GM19452 (cell line): ENCODE data around the gene TMC8.

Experiments
- ATAC-seq: cut with Tn5 transposase; IDR thresholded peaks from one replicate; pipeline ENCODE4 v1.9.1; 2021; ENCODE audit not compliant: unreplicated experiment

The TMC8 gene

DNA sequence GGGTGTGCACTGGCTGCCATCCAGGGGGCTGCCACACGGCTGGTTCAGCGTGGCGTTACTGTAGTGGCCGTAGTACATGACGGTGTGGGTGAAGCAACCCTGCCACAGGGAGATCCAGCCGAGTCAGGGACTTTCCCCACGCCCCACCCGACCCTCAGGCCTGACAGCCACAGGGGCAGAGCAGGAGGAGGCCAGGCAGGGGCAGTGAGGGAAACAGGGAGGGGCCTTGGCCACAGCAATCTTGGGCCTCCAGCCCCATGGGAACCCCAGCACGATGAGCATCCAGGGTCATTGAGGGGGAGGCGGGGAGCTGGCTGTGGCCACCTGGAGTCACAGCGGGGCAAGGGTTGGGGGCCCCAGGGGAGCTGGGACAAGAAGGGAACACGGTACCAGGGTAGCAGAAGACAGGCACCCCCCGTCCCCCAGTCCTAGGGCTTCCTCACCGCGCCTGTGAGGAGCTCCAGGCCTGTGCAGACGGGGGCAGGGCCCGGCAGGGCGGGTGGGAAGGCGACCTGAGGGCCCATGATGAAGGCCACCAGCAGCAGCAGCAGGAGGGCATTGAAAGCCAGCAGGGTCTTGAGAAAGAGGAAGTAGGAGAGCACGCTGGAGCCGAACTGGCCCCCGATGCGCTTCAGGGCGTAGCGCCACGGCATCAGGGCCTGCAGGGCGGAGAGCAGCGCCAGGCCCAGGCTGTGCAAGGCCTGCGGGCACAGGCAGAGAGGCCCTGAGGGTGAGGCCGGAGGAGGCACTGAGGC, 6.3 kb upstream of the TMC8 start:
- no peak for ATAC-seq

DNA sequence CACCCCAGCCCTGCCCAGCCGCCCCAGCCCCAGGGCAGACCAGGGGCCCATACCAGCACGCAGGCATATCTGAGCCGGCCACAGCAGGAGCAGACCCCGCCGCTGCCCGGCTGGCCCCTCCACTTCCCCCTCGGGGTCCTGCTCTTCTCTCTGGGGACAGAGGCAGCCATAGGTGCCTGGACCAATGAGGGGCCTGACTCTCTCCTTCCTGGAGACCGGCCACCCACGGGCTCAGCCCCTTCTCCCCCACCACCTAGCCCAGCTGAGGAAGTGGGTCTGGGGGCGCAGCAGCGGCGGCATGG, 5.8 kb upstream of the TMC8 start:
- ATAC-seq, result no peak

DNA sequence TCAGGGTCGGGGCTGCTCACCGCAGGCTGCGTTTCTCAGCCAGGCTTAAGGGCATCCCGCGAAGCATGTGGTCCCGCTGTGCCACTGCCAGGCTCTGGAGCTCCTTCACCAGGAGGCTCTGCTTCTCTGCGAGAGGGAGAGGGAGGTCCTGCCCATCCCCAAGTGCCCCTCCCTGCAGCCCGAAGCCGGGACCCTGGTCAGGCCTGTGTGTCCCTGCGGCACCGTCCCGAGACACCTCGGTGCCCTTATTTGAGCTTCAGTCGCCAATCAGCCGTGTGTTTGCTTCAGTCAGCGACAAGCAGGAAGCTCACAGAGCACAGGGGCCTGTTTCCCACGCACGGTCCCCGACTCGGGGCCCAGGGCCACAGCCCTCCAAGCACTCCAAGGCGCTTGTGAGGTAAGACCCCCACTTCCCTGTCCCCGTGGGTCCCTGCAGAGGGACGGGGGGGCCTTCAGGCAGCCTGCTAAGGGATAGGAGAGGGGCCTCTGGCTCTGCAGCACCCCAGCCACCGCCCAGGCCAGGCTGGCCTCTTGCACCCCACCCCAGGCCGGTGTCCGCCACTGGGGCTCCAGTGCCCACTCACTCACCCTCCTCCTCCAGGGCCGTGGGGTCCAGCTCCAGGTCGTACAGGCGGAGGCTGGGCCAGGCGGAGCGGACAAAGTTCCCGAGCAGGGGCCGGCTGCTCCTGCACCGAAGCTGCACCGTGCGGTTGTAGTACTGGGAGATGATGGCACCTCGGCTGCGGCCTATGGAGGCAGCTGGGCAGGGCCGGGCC, 5.2 kb upstream of the TMC8 start:
- no peak for ATAC-seq

DNA sequence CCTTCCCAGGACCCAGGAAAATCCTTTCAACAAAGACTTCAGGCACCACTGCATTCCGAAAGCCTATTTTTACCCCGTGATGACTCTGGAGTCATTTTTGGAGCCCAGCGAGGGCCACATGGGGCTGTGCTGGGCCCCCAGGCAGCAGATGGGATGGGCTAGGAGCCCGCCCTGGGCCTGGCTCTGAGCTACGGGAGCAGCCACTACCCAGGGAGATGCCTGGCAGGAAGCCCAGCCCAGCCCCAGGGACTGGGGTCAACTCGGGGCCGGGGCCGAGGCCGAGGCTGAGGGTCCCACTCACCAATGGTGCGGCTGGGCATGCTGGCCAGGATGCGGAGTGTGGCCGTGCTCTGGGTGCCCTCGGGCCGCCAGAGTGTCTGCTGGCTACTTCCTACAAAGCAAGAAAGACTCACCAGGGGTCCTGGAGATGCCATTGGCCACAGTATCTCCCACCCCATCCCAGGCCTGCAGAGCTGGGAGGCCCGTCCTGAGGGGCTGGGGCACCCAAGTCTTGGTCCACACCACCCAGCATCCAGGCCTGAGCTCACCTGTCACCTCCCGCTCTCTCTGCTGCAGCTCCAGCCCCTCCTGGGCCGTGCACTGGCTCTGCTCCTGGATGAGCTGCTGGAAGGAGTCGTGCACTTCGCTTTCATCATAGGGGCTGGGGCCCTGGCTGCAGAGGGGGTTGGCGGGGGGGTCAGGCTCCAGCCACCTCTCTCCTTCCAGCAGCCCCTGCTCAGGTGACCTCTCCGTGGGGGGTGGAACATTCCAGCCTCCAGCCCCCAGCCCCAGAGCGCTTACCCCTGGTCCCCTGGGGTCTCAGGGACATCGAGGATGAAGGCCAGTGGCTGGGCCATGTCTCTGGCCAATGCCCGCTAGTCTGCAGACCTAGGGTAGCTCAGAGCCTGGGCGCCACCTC, 4.3 kb upstream of the TMC8 start:
- ATAC-seq, result no peak

DNA sequence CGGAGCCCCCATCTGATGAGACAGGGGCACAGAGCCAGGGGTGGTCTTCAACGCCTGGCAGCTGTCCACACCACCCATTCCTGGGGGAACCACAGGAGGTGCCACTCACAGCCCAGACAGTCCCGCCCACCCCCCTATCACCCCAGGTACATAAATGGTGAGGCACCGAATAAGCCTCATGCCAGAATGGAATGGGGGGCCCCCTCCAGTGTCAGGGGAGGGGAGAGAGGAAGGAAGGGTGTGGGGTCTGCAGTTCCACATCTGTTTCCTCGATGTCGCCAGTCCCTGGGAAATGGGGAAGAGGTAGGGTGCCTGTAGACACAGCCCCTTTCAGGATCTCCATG, 3.7 kb upstream of the TMC8 start:
- no peak for ATAC-seq

DNA sequence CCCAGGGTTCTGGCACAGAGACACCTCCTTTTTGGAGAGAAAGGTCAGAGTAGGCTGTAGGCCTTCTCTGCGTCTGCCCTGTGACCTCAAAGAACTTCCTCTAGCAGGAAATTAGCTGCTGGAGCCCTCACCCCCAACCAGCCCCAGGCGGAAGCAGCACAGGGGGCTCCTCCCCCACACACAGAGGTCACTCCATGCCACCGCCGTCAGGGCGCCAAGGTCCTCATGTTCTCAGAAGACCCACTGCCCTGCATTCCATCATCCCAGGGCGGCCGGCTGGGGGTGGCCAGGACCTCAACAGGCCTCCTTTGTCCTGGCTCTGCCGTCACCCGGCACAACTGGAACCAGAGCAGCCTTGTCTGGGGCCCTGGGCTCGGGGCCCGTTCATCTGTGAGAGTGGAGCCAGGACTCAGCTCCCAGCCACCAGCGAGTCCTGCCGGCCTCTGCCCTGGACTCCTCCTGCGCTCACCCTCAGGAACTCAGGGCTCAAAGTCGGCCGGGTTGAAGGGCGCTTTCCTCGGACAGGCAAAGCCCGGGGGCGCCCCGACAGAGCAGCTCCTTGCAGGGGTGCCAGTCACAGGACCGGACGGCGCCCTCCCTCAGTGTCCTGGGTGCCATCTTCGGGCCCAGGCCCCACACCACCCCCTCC, 3.2 kb upstream of the TMC8 start:
- ATAC-seq, result no peak

DNA sequence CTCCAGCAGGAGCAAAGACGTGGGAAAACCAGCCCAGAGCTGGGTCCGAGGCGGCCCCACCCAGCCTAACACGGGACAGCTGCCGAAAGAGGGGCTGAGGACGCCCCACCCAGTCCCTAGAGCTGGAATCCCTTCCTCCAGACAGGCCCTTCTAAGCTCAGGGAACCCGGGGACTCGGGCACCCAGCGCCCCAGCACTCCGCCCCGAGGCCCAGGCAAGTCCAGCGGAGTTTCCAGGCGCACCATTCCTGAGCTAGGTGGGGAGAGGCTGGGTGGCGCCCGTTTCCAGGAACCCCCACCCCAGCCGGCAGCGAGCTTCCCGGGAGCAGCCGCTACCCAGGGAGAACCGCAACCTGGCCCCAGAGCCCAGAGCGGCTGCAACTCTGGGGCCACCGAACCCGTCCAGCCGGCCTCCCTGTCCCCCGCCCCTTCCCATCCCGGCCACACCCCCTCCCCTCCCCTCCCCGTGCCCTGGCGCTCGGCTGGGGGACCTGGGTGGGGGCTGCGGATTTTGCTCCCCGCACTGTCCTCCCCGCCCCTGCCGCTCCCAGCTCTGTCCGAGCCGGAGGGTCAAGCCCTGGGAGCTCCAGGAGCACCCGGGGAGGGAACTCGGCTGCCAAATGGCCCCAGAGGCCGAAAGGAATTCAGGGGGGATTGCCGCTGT, 2.6 kb upstream of the TMC8 start:
- ATAC-seq, result no peak

DNA sequence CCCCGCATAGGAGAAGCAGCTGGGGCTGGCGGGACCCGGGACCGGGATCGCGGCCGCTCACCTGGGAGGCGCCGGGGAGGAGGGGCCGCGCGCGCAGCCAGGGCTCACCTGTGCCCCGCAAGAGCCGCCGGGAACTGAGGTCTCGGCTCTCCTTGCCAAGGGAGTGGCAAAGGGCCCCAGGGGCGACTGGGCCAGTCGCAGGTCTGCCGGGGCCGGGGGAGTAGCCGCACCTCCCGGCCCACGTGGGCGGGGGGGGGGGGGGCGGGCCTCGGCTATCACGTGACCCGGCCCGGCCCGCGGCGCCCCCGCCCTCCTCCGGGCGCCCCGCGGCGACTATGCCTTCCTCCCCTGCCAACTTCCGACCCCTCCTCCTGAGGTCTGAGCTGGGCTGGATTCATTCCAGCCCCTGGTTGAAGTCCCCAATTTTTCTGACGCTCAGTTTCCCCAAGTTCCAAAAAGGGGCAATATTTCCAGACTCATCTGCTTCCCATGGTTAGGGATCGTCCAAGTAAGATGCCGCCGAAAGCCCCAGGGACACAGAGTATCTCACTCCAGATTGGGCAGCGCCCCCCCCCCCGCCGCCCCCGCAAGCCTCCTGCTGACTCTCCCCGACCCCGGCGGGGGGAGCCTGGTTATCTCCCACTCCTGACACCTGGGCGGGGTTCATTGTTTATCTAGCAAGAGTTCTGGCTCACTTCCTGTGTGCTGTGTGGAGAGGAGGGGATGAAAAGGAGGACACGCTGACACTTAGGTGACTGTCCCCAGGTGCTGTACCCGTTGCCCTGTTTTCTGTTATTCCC, 1.8 kb upstream of the TMC8 start, which contains the start of gene TMC6:
TSS of gene TMC6 (minus strand) at position 205 of the 800 bp plus-strand sequence. CDS start 1,923 bp downstream, outside the sequence.
- ATAC-seq, result peak; percentile 23

DNA sequence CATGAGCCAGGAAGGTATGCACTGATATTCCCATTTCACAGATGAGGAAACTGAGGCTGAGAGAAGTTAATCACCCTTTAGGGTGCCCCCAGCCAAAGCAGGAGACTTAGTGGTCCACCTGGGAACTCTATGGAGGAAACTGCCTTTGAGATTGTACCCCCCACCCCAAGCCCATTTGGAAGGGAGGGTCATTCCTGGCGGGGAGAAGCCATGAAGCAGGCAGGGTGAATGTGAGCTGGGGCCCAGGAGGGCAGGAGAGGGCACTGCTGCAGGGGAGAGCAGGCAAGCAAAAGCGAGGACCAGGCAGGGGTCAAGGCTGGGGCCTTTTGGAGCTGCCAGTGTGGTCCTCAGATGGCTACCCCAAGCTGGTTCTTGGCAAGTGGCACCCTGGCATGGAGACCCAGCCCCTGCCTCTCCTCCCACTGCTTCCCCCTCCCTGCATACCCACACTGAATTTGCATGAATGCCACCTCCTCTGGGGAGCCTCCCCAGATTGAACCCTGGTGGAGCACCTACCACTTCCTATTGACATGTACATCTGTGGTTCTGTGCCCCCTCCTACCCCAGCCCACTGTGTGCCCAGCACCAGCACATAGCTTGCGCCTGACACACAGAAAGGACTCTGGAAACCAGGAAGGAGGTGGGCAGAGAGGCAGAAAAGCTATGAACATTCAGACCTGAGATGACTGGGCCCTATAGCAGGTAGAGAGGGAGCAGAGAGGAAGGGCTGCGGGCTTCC, 1.1 kb upstream of the TMC8 start:
- ATAC-seq, result no peak

DNA sequence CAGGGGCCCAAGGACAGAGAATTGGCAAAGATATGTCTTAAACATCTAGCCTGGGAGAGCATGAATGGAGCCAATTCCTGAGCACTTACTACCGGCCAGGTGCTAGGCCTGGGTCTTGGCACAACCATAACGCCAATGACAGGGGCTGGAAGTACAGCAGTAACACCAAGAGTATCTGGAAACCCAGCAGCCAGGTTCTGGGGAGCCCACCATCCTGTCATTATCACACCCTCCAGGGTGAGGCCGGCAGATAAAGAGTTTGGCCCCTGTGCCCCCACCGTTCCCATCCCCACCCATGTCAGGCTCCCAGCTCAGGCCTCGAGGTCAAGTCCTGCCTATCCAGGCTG, 508 bp upstream of the TMC8 start:
- ATAC-seq, result no peak

DNA sequence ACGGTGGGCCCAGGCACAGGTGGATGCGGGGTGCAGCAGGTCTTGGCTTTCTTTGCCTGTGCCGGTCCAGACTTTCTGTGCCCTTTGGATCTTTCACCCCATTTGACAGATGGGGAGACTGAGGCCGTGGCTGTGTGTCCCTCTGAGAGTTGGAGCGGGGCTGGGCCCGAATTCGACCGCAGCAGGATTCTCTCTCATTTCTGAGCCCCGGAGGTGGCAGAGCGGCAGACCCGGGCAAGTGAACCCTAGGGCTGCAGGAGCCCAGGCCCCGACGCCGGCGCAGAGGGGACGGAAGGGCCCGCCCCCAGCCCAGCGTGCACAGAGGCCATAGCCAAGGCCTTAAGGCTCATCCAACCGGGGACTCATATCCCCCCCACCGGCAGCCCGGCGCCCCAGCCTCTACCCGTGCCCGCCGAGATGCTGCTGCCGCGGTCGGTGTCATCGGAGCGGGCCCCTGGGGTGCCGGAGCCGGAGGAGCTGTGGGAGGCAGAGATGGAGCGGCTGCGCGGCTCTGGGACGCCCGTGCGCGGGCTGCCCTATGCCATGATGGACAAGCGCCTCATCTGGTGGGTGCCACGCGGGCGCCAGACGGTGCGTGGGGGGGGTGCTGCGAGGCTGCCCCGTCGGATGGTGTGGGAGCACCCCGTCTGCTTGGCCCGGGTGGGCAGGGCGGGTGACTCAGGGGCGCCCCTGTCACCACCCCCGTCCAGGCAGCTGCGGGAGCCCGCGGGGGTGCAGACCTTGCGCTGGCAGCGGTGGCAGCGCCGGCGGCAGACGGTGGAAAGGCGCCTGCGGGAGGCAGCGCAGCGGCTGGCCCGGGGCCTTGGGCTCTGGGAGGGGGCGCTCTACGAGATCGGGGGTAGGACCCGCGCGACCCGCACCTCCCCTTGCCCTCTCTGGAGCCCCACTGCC, 857 bp downstream of the TMC8 start:
- ATAC-seq, result no peak

DNA sequence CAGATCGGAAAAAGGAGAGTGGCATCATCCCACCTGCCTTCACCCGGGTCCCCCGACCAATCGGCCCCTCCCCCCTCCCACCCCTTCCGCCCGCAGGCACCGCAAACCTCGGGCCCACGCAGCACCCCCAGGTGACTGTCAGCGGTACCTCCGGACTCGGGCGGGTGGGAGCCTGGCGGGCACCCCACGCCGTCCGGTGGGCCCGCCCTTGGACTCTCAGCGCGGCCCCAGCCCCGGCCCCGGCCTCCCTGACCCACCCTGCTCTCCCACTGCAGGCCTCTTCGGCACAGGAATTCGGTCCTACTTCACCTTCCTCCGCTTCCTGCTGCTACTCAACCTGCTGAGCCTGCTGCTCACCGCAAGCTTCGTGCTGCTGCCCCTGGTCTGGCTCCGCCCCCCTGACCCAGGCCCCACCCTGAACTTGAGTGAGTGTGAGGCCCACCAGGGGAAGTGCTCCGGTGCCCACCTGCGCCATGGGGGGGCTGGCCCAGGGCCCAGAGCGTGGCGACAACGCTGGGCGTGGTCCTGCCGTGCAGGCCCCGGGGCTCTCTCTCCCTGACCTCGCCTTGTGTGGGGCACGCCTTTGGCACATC, 1.6 kb downstream of the TMC8 start:
- no peak for ATAC-seq

DNA sequence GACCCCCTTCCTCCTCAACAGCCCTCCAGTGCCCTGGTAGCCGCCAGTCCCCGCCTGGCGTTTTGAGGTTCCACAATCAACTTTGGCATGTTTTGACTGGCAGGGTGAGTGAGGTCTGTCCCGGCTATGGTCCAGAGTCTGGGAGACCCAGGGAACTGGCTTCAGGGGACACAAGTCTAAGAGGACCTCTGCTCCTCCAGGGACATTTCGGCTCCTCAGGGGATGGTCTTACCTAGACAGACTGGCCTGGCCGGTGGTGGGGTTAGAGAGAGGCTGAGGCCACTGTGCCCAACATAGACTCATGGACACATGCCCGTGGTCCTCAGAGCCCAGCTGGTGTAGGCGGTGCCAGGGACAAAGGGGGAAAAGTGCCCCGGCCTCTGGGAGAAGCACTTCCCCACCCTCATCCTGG, 2.2 kb downstream of the TMC8 start:
- ATAC-seq, result no peak

DNA sequence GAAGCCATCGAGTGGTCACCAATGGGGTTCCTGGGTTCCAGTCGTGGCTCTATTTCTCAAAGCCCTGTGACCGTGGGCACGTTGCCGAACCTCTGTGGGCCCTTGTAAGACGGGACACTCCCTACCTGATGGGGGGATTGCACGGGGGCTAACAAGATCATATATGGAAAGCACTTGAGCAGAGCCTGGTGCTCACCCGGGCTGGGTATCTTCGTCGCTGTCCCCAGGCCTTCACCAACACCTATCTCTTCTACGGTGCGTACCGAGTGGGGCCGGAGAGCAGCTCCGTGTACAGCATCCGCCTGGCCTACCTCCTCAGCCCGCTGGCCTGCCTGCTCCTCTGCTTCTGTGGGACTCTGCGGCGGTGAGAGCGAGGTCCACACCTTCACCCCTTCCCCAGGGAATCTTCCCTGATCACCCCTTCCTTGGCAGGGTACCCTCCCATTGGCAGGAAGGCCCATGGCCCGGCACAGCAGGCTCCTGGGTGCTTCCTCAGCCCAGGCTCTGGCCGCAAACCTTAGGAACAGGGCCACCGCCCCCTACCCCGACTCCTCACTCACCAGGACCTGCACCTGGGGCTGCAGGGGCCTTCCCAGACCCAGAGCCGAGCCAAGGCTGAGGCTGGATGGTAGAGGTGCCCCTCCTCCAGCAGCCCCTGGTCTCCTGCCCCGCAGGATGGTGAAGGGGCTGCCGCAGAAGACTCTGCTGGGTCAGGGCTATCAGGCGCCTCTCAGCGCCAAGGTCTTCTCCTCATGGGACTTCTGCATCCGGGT, 2.8 kb downstream of the TMC8 start:
- no peak for ATAC-seq

DNA sequence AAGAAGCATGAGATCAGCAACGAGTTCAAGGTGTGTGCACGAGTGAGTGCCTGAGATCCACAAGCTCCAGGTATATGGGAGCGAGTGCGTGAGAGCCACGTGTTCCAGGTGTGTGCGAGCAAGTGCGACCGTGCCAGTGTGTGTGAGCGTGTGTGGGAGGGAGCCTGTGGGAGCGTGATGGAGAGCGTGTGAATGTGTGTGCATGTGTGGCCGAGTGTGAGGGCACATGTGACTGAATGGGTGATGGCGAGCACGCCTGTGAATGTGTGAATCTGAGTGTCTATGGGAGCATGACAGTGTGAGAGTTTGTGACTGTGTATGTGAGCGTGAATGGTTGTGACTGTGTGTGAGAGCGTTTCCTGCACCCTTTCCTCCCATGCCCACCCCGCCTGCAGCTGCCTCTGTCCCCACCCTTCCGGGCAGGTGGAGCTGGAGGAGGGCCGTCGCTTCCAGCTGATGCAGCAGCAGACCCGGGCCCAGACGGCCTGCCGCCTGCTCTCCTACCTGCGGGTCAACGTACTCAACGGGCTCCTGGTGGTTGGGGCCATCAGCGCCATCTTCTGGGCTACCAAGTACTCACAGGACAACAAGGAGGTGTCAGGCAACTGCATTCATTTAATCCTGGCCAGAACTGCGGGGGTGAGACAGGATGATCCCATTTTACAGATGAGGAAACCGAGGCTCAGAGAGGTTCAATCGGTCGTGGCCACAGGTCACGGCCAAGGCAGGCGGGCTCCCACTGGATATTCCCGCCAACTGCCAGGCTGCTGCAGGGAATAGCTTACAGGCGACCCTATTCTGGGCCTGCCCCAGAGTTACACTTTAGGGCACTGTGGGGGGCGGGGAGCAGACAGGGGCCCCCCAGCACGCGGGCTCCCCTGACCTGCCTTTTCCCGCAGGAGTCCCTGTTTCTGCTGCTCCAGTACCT, 3.7 kb downstream of the TMC8 start:
- ATAC-seq, result no peak

DNA sequence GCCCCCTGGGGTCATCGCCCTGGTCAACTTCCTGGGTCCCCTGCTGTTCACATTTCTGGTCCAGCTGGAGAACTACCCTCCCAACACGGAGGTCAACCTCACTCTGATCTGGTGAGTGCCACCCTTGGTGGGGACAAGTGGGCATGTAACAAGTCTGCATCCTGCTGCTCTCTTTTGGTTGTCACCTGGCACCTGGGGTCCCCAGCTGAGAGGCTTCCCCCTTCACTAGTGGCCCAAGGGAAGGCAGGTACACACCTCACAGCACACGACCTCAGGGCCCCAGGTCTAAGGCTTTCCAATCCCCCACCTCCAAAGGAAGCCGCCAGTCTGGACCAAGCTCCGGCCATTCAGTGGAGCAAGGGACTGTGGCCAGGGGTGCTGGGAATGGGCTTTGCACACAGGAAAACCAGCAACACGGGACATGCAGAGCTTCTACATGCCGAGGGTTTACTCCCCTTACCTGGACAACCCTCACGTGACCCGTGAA, 4.4 kb downstream of the TMC8 start:
- ATAC-seq, result no peak
